HL-60 (cell line): ENCODE measurements around the gene GFER.
A peak's percentile ranks its signal among the peaks of the same experiment; 100 is the strongest.

Experiments
- CTCF ChIP-seq: IDR thresholded peaks from one replicate; pipeline ENCODE4 v1.5.1; 2011; ENCODE audit warnings: low read length, control low read depth, inconsistent platforms; ENCODE audit not compliant: insufficient read depth
- GABPA ChIP-seq: IDR thresholded peaks from 2 replicates; pipeline ENCODE4 v1.6.1; 2012; ENCODE audit warnings: low read depth
- POLR2AphosphoS5 ChIP-seq: IDR thresholded peaks from 2 replicates; pipeline ENCODE4 v1.6.1; 2012; ENCODE audit warnings: low read depth
- SPI1 ChIP-seq: IDR thresholded peaks from 2 replicates; pipeline ENCODE4 v1.6.1; 2012; ENCODE audit warnings: low read depth, mild to moderate bottlenecking, borderline replicate concordance
- TF ChIP-seq, protein P1 (sequence below): IDR thresholded peaks from 2 replicates; pipeline ENCODE4 v1.6.1; 2012; ENCODE audit warnings: low read depth; ENCODE audit not compliant: insufficient replicate concordance

- TF ChIP-seq POLR2AphosphoS5 = no peak
- peak; percentile 18 for TF ChIP-seq CTCF
- TF ChIP-seq GABPA = no peak
- TF ChIP-seq, protein P1, sequence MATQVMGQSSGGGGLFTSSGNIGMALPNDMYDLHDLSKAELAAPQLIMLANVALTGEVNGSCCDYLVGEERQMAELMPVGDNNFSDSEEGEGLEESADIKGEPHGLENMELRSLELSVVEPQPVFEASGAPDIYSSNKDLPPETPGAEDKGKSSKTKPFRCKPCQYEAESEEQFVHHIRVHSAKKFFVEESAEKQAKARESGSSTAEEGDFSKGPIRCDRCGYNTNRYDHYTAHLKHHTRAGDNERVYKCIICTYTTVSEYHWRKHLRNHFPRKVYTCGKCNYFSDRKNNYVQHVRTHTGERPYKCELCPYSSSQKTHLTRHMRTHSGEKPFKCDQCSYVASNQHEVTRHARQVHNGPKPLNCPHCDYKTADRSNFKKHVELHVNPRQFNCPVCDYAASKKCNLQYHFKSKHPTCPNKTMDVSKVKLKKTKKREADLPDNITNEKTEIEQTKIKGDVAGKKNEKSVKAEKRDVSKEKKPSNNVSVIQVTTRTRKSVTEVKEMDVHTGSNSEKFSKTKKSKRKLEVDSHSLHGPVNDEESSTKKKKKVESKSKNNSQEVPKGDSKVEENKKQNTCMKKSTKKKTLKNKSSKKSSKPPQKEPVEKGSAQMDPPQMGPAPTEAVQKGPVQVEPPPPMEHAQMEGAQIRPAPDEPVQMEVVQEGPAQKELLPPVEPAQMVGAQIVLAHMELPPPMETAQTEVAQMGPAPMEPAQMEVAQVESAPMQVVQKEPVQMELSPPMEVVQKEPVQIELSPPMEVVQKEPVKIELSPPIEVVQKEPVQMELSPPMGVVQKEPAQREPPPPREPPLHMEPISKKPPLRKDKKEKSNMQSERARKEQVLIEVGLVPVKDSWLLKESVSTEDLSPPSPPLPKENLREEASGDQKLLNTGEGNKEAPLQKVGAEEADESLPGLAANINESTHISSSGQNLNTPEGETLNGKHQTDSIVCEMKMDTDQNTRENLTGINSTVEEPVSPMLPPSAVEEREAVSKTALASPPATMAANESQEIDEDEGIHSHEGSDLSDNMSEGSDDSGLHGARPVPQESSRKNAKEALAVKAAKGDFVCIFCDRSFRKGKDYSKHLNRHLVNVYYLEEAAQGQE = no peak
- TF ChIP-seq SPI1 = no peak
Observed at GRCh38 chr16:2016407-2016922, 32.5 kb downstream of the GFER start.
